ENCODE results near the gene UBE2L3. TPM values are rescaled to one million over a fixed set of nuclear protein-coding genes. Genes with fewer than 3 reads are reported as not detected.
"Not testable (repeated sequence)": the region's sequence is repeated elsewhere in the genome, so short reads cannot be mapped to it uniquely, and the experiment has no call there.

The UBE2L3 gene
- total RNA-seq, 1 experiment from 2014 or later = 44.2 TPM

DNA sequence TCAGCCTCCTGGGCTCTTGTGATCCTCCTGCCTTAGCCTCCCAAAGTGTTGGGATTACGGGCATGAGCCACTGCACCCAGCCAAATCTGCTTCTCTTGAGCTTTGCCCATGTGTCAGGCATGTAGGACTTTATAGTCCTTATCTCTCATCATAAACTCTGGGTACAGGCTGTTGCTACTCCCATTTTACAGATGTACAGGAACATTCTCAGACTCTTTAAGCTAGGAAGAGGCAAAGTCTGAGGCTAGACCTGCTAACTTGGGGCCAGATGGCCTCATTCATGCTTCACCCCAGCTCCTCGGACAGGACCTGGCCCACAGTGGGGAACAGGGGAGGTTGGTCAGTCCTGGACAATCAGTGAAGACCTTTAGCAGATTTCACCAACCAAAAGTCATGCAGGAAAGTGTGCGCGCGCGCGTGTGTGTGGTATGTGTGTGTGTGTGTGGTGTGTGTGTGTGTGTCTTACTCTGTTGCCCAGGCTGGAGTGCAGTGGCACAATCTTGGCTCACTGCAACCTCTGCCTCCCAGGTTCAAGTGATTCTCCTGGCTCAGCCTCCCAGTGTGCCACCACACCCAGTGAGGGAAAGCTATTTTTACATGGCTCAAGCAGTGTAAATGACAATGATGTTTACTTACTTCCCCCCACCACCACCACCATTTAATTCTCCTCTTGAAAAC, 38.5 kb downstream of the UBE2L3 start:
- H3K9me3 Mint-ChIP-seq (ENCODE audit: unreplicated experiment) = no peaks in the 10 kb centered on the region
- peaks cover 5% of the 10 kb centered on the region for H3K4me1 Mint-ChIP-seq (ENCODE audit: insufficient read depth, unreplicated experiment)
- H3K27ac Mint-ChIP-seq (ENCODE audit: low read depth, unreplicated experiment) = peak overlapping the region; percentile 28
- intact Hi-C loops (cut with micrococcal nuclease) = no loop called here
- no peaks in the 10 kb centered on the region for H3K27me3 Mint-ChIP-seq (ENCODE audit: insufficient read depth, unreplicated experiment)
- H3K4me3 Mint-ChIP-seq (ENCODE audit: unreplicated experiment) = no peak overlapping the region
- CTCF ChIA-PET = interaction anchor here (1.2 to 2.7 kb wide), 2 partner anchors 10 to 24 kb away, joined by 3 to 11 read pairs; partner anchors contain the start of gene YDJC
- no TSS peak for BruUV-seq (replicated peaks)
- TF ChIP-seq, protein P1, sequence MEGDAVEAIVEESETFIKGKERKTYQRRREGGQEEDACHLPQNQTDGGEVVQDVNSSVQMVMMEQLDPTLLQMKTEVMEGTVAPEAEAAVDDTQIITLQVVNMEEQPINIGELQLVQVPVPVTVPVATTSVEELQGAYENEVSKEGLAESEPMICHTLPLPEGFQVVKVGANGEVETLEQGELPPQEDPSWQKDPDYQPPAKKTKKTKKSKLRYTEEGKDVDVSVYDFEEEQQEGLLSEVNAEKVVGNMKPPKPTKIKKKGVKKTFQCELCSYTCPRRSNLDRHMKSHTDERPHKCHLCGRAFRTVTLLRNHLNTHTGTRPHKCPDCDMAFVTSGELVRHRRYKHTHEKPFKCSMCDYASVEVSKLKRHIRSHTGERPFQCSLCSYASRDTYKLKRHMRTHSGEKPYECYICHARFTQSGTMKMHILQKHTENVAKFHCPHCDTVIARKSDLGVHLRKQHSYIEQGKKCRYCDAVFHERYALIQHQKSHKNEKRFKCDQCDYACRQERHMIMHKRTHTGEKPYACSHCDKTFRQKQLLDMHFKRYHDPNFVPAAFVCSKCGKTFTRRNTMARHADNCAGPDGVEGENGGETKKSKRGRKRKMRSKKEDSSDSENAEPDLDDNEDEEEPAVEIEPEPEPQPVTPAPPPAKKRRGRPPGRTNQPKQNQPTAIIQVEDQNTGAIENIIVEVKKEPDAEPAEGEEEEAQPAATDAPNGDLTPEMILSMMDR (IDR thresholded peaks at IDR 0.05; ENCODE audit: unreplicated experiment) = no peak
- H3K36me3 Mint-ChIP-seq (ENCODE audit: insufficient read depth, unreplicated experiment) = peaks cover 40% of the 10 kb centered on the region
- DNase-seq (ENCODE audit: unreplicated experiment) = no peak
- POLR2A ChIA-PET = interaction anchor here (0.6 to 1.6 kb wide), 8 partner anchors 11 to 50 kb away, joined by 3 to 5 read pairs (median 3); partner anchors contain the start of gene SDF2L1

DNA sequence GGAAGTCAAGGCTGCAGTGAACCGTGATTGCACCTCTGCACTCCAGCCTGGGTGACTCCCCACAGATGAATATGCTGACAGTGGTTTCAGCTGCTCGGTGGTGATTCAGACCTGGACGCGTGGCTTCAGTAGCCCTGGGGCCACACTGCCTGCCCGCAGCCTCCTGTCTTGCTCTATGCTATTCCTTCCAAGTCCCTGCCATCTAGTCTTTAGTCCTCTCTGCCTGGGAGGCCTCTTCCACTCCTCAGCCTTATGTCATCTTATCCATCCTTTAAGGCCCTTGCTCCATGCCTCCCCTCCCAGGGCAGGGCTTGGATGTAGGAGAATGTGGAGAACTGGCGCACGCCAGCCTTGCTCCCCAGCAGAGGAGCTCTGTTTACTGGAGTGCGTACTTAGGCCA, 39.3 kb downstream of the UBE2L3 start:
- H3K27me3 Mint-ChIP-seq (ENCODE audit: insufficient read depth, unreplicated experiment) = no peaks in the 10 kb centered on the region
- H3K4me3 Mint-ChIP-seq (ENCODE audit: unreplicated experiment) = no peak overlapping the region
- intact Hi-C loops (cut with micrococcal nuclease) = no loop called here
- DNase-seq (ENCODE audit: unreplicated experiment) = peak; percentile 61
- ChIA-PET CTCF (interaction anchor here (1.1 to 2.7 kb wide), 4 partner anchors 9 to 40 kb away, joined by 3 to 11 read pairs (median 7); partner anchors contain the start of gene YDJC), POLR2A (interaction anchor here (0.6 to 1.6 kb wide), 6 partner anchors 10 to 50 kb away, joined by 3 to 5 read pairs (median 3); partner anchors contain the start of gene SDF2L1)
- peak overlapping the region; percentile 28 for H3K27ac Mint-ChIP-seq (ENCODE audit: low read depth, unreplicated experiment)
- peaks cover 5% of the 10 kb centered on the region for H3K4me1 Mint-ChIP-seq (ENCODE audit: insufficient read depth, unreplicated experiment)
- TF ChIP-seq, protein P1 (IDR thresholded peaks at IDR 0.05; ENCODE audit: unreplicated experiment) = no peak
- H3K36me3 Mint-ChIP-seq (ENCODE audit: insufficient read depth, unreplicated experiment) = peaks cover 47% of the 10 kb centered on the region
- BruUV-seq (replicated peaks) = no TSS peak
- no peaks in the 10 kb centered on the region for H3K9me3 Mint-ChIP-seq (ENCODE audit: unreplicated experiment)

DNA sequence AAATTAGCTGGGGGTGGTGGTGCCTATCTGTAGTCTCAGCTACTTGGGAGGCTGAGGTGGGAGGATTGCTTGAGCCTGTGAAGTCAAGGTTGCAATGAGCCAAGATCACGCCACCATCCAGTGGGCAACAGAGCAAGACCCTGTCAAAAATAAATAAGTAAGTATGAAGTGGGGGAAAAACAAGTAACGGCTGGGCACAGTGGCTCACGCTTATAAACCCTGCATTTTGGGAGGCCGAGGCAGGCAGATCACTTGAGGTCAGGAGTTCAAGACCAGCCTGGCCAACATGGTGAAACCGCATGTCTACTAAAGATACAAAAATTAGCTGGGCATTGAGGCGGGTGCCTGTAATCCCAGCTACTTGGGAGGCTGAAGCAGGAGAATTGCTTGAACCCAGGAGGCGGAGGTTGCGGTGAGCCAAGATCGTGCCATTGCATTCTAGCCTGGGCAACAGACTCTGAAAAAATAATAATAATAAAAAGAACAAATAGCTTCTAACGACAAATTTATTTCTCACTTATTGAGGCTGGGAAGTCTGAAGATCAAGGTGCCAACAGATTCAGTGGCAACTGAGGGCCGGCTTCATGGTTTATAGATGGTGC, 42.1 kb downstream of the UBE2L3 start:
- CTCF ChIA-PET = interaction anchor here (0.8 to 1.0 kb wide), 2 partner anchors 10 to 31 kb away, joined by 3 read pairs; no protein-coding TSS in a partner anchor
- BruUV-seq (replicated peaks); H3K4me3 Mint-ChIP-seq (ENCODE audit: unreplicated experiment); DNase-seq (ENCODE audit: unreplicated experiment); H3K9me3 Mint-ChIP-seq (ENCODE audit: unreplicated experiment); H3K27me3 Mint-ChIP-seq (ENCODE audit: insufficient read depth, unreplicated experiment); intact Hi-C loops (cut with micrococcal nuclease); H3K4me1 Mint-ChIP-seq (ENCODE audit: insufficient read depth, unreplicated experiment); H3K27ac Mint-ChIP-seq (ENCODE audit: low read depth, unreplicated experiment); POLR2A ChIA-PET: not testable (repeated sequence)
- peaks cover 56% of the 10 kb centered on the region for H3K36me3 Mint-ChIP-seq (ENCODE audit: insufficient read depth, unreplicated experiment)

DNA sequence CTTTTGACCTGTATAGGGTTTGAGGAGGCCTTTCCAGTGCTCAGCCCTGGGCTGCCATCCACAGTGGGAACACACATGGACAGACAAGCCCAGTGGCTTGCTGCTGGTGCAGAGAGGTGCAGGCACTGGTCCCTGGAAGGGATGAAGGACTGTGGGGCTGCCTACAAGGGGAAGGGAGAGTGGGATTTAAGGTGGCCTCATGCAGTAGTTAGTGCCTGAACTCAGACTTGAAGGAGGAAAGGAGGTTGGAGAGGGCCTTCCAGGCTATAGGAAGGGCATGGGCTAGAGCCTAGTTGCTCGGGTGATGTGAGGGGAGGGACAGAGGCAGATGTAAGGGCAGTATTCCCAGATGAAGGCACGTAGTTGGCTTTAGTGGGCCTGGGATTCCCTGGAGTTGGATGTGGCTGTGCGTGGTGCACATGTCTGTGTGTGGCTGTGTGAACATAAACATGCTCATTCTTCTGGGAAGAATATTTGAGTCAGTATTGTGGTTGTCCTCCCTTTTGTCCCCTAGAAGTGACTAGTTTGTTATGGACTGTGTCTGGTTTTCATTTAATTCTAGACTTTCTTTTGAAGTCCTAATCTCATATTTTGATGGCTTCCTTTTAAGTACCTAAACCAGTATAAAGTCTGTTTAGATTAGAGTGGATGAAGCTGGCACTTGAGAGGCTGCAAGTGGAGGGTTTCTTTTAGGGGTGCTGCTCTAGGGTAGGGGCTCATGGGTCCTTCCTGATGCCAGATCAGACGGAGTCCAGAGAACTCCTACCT, 43.9 kb downstream of the UBE2L3 start:
- Mint-ChIP-seq H3K9me3 (ENCODE audit: unreplicated experiment) (no peaks in the 10 kb centered on the region), H3K4me3 (ENCODE audit: unreplicated experiment) (no peak overlapping the region), H3K4me1 (ENCODE audit: insufficient read depth, unreplicated experiment) (peaks cover 5% of the 10 kb centered on the region), H3K27ac (ENCODE audit: low read depth, unreplicated experiment) (no peak overlapping the region), H3K36me3 (ENCODE audit: insufficient read depth, unreplicated experiment) (peaks cover 72% of the 10 kb centered on the region), H3K27me3 (ENCODE audit: insufficient read depth, unreplicated experiment) (no peaks in the 10 kb centered on the region)
- intact Hi-C loops (cut with micrococcal nuclease) = no loop called here
- DNase-seq (ENCODE audit: unreplicated experiment) = no peak
- ChIA-PET CTCF (interaction anchor here (0.9 to 1.1 kb wide), 2 partner anchors 11 to 18 kb away, joined by 4 read pairs; no protein-coding TSS in a partner anchor), POLR2A (interaction anchor here (0.6 to 2.1 kb wide), 2 partner anchors 18 to 372 kb away, joined by 5 to 9 read pairs; no protein-coding TSS in a partner anchor)
- no TSS peak for BruUV-seq (replicated peaks)
- TF ChIP-seq, protein P1 (IDR thresholded peaks at IDR 0.05; ENCODE audit: unreplicated experiment) = no peak
